GM12878 (cell line): ENCODE results near the gene AIMP2. TPM values are rescaled to one million over a fixed set of nuclear protein-coding genes. Genes with fewer than 3 reads are reported as not detected.

ENCODE experiments used
- ATAC-seq: fragments of 200-7000 bp; cut with Tn5 transposase; 3 replicates; pipeline ENCODE4 v1.9.1; 2020; ENCODE audit warnings: mild to moderate bottlenecking, moderate library complexity
- BruUV-seq: library from RNA; stranded (reverse); fragments of 400-500 nt; replicated peaks from 2 replicates; lab custom pipeline; 2021; lab: Mats Ljungman, UMichigan
- CTCF ChIA-PET: fragments of 300-600 bp; sonication (Branson Sonifier 250); formaldehyde crosslinking; extraction: SDS; loops from one replicate; lab custom pipeline; 2021; ENCODE audit warnings: inconsistent platforms; lab: Yijun Ruan, JAX
- POLR2A ChIA-PET: fragments of 350-600 bp; formaldehyde crosslinking; extraction: SDS; loops from one replicate; lab custom pipeline; 2021; ENCODE audit warnings: inconsistent platforms; lab: Charles Lee
- RAD21 ChIA-PET: fragments of 300-600 bp; sonication (Branson Sonifier 250); formaldehyde crosslinking; loops from one replicate; lab custom pipeline; 2023; ENCODE audit warnings: antibody characterized with exemption; ENCODE audit not compliant: unreplicated experiment; lab: Charles Lee
- SMC1A ChIA-PET: fragments of 300-600 bp; sonication (Branson Sonifier 250); formaldehyde crosslinking; loops from one replicate; lab custom pipeline; 2023; ENCODE audit not compliant: unreplicated experiment, uncharacterized antibody; lab: Charles Lee
- DNase-seq: peaks from one replicate; pipeline ENCODE4 v3.0.0-alpha.2; 2011; ENCODE audit warnings: low read depth, low spot score
- FAIRE-seq: peaks from 3 replicates; lab custom pipeline; 2011; peaks lifted over from hg19 to GRCh38; lab: Jason Lieb, UNC
- H2AFZ ChIP-seq: 2 replicates; pipeline ENCODE4 v1.6.0; 2011; ENCODE audit warnings: low read depth, low read length, control low read depth; ENCODE audit not compliant: control insufficient read depth
- H3K27ac ChIP-seq: 2 replicates; pipeline ENCODE4 v1.5.1; 2011; ENCODE audit warnings: control low read depth; ENCODE audit not compliant: control insufficient read depth, insufficient read depth
- H3K27me3 ChIP-seq, 2 experiments: replicated peaks in 1 of 2; 2 replicates each; pipeline versions ENCODE4 v1.6.0 to v1.6.1; 2011; ENCODE audit warnings: low read length in 1 of 2; ENCODE audit not compliant: control insufficient read depth in 2 of 2, insufficient read depth in 2 of 2
- H3K36me3 ChIP-seq, 2 experiments: 2 replicates each; pipeline ENCODE4 v1.5.1; 2011; ENCODE audit warnings: low read length in 1 of 2; ENCODE audit not compliant: control insufficient read depth in 2 of 2, insufficient read depth in 2 of 2
- H3K4me1 ChIP-seq: 2 replicates; pipeline ENCODE4 v1.6.1; 2011; ENCODE audit warnings: mild to moderate bottlenecking, low read length, moderate library complexity, mixed read lengths; ENCODE audit not compliant: control insufficient read depth, insufficient read depth
- H3K4me2 ChIP-seq: 2 replicates; pipeline ENCODE4 v1.6.0; 2011; ENCODE audit warnings: control low read depth; ENCODE audit not compliant: control insufficient read depth, insufficient read depth
- H3K4me3 ChIP-seq: fragments of 200-600 bp; sonication (generic); 2 replicates; pipeline ENCODE4 v1.5.1; 2016
- H3K79me2 ChIP-seq: 2 replicates; pipeline ENCODE4 v1.6.0; 2011; ENCODE audit warnings: low read length; ENCODE audit not compliant: control insufficient read depth, insufficient read depth
- H3K9ac ChIP-seq: 2 replicates; pipeline ENCODE4 v1.8.0; 2011; ENCODE audit warnings: low read length, control low read depth, mixed read lengths; ENCODE audit not compliant: control insufficient read depth, insufficient read depth
- H3K9me3 ChIP-seq: replicated peaks from 3 replicates; pipeline ENCODE4 v1.5.1; 2011; ENCODE audit warnings: mild to moderate bottlenecking, low read length; ENCODE audit not compliant: control insufficient read depth, insufficient read depth
- H4K20me1 ChIP-seq: 2 replicates; pipeline ENCODE4 v1.6.0; 2011; ENCODE audit not compliant: control insufficient read depth, insufficient read depth
- CEBPZ ChIP-seq: fragments of 150-350 bp; IDR thresholded peaks from 2 replicates; pipeline ENCODE4 v1.6.1; 2016; ENCODE audit warnings: low read depth, low read length
- CHD1 ChIP-seq: IDR thresholded peaks from 2 replicates; pipeline ENCODE4 v1.6.1; 2012; ENCODE audit warnings: low read depth, low read length, improper control_type of control experiment
- CREM ChIP-seq: IDR thresholded peaks from 2 replicates; pipeline ENCODE4 v1.6.1; 2014; ENCODE audit warnings: antibody characterized with exemption, low read depth
- GABPA ChIP-seq: IDR thresholded peaks from 2 replicates; pipeline ENCODE4 v1.6.1; 2014; ENCODE audit warnings: antibody characterized with exemption, low read depth, mild to moderate bottlenecking, inconsistent platforms
- IKZF2 ChIP-seq, 2 experiments: fragments of 450-650 bp; IDR thresholded peaks; 2 replicates each; pipeline ENCODE4 v1.6.1; 2017; ENCODE audit warnings: mild to moderate bottlenecking in 2 of 2, moderate library complexity in 2 of 2
- NR2C1 ChIP-seq: fragments of 450-650 bp; IDR thresholded peaks from 2 replicates; pipeline ENCODE4 v1.6.1; 2017; ENCODE audit warnings: antibody characterized with exemption, mild to moderate bottlenecking, moderate library complexity
- PAX8 ChIP-seq: fragments of 450-650 bp; IDR thresholded peaks from 2 replicates; pipeline ENCODE4 v1.6.1; 2017; ENCODE audit warnings: mild to moderate bottlenecking, moderate library complexity
- RCOR1 ChIP-seq: conservative IDR thresholded peaks from 2 replicates; pipeline ENCODE4 v1.6.1; 2012; ENCODE audit warnings: low read depth, low read length, improper control_type of control experiment
- RELA ChIP-seq: fragments of 450-650 bp; IDR thresholded peaks from 2 replicates; pipeline ENCODE4 v1.8.0; 2014; ENCODE audit warnings: borderline replicate concordance; ENCODE audit not compliant: partially characterized antibody
- SIX5 ChIP-seq: IDR thresholded peaks from 2 replicates; pipeline ENCODE4 v1.6.1; 2011; ENCODE audit warnings: mild to moderate bottlenecking, low read depth, low read length, moderate library complexity; ENCODE audit not compliant: severe bottlenecking
- SMC3 ChIP-seq: IDR thresholded peaks from 2 replicates; pipeline ENCODE4 v1.6.1; 2011; ENCODE audit warnings: low read length, improper control_type of control experiment, borderline replicate concordance
- SREBF2 ChIP-seq: IDR thresholded peaks from 2 replicates; pipeline ENCODE4 v1.6.1; 2012; ENCODE audit warnings: mild to moderate bottlenecking, low read length
- ZBED1 ChIP-seq: IDR thresholded peaks from 2 replicates; pipeline ENCODE4 v1.6.1; 2016; ENCODE audit warnings: borderline replicate concordance
- ZNF592 ChIP-seq: fragments of 450-650 bp; IDR thresholded peaks from 2 replicates; pipeline ENCODE4 v1.6.1; 2017; ENCODE audit warnings: mild to moderate bottlenecking, moderate library complexity
- ZZZ3 ChIP-seq: IDR thresholded peaks from 2 replicates; pipeline ENCODE4 v1.6.1; 2011; ENCODE audit warnings: low read depth; ENCODE audit not compliant: control insufficient read depth, insufficient read length
- WGBS: methylation state at CpG from one replicate; pipeline ENCODE4 v1.1.6; 2016; ENCODE audit warnings: low lambda C conversion rate; ENCODE audit not compliant: insufficient replicate concordance, insufficient coverage; ENCODE audit errors: missing lambda C conversion rate; 5-methylcytosine and 5-hydroxymethylcytosine counted together
- in situ Hi-C: fragments of 300-500 bp; cut with MboI; formaldehyde crosslinking; loops from 9 replicates; pipeline ENCODE4 v1.14.3; 2018; ENCODE audit warnings: mixed read lengths
- intact Hi-C: fragments of 100-400 bp; cut with micrococcal nuclease; formaldehyde crosslinking; loops from one replicate; pipeline ENCODE4 v1.14.2; 2022; ENCODE audit not compliant: unreplicated experiment
- polyA plus RNA-seq, 11 experiments: library from polyadenylated mRNA; depleted of rRNA in 4 of 11; unstranded in 6 of 11; stranded (reverse) in 5 of 11; fragments of >200 nt; fragmentation: Nextera tagmentation in 4 of 11; fragmentation: Illumina TruSeq in 1 of 11; extraction: Ambion mirVana in 4 of 11; extraction: Trizol in 1 of 11; gene quantifications; 1 replicate in 1 of 11; 2 replicates in 10 of 11; pipeline versions ENCODE4 v1.2.1 to v1.2.3, GENCODE V29; 2011 to 2016; ENCODE audit warnings: inconsistent platforms in 2 of 11, missing spikeins in 2 of 11, low read depth in 1 of 11
- total RNA-seq, 4 experiments: library from RNA; depleted of rRNA in 3 of 4; stranded (reverse); fragments of >200 nt in 3 of 4; fragmentation: Illumina TruSeq in 1 of 4; extraction: Trizol in 1 of 4; gene quantifications; 2 replicates each; pipeline versions ENCODE4 v1.2.1 to v1.2.3, GENCODE V29; 2013 to 2021

AIMP2 gene
- total and polyA plus RNA-seq, 10 of the 15 experiments (the other 5 are each of a cell fraction or from before 2014, with no cell fraction given), result 46.7 to 130 (median 70.5) TPM

GRCh38 chr7:6056616-6057015, 47.5 kb downstream of the AIMP2 start (continued):
- TF ChIP-seq CEBPZ, result no peak
- TF ChIP-seq RCOR1, result no peak
- TF ChIP-seq, all 136 proteins: peak for 5

- ChIA-PET CTCF (interaction anchor here (0.6 to 1.5 kb wide), 6 partner anchors 9 to 293 kb away, joined by 3 to 4 read pairs (median 4); no protein-coding TSS in a partner anchor), POLR2A (interaction anchor here (0.6 to 1.3 kb wide), 8 partner anchors 10 to 1469 kb away, joined by 3 to 5 read pairs (median 4); partner anchors contain the start of genes AIMP2 and PMS2), RAD21 (interaction anchor here (0.7 to 2.0 kb wide), 6 partner anchors 10 to 266 kb away, joined by 3 to 7 read pairs (median 4); partner anchors contain the start of genes AIMP2 and PMS2), SMC1A (interaction anchor here (0.6 to 1.9 kb wide), 5 partner anchors 10 to 380 kb away, joined by 3 to 6 read pairs (median 3); no protein-coding TSS in a partner anchor)
- in situ Hi-C loops, result no loop called here
- H4K20me1 ChIP-seq, result no peaks in the 10 kb centered on the region
- H3K27me3 ChIP-seq, result no peaks in the 10 kb centered on the region
- H3K27ac ChIP-seq, result no peak overlapping the region
- peak overlapping the region; percentile 56 for H3K4me2 ChIP-seq
- H3K4me3 ChIP-seq, result peak overlapping the region; percentile 88
- no peak overlapping the region for H2AFZ ChIP-seq
- FAIRE-seq, result no peak
- 28% methylated on average over 14 of the region's 14 CpGs for WGBS
- no peak overlapping the region for H3K9ac ChIP-seq
- H3K36me3 ChIP-seq, result no peaks in the 10 kb centered on the region; a peak in 1 of 4 replicates
- intact Hi-C loops, result no loop called here
- peaks cover 27% of the 10 kb centered on the region for H3K79me2 ChIP-seq
- no peaks in the 10 kb centered on the region for H3K9me3 ChIP-seq
- no peaks in the 10 kb centered on the region for H3K4me1 ChIP-seq
- peak; percentile 18; the same call in 2 of the 3 replicates for ATAC-seq
- BruUV-seq, result no TSS peak
- no peak for DNase-seq
- peak in 1 of 2 experiments; percentile 21; a peak in 1 of 4 replicates for TF ChIP-seq IKZF2 (IDR thresholded peaks at IDR 0.05)
- no peak for TF ChIP-seq CREM
- TF ChIP-seq ZNF592, result no peak
- TF ChIP-seq ZZZ3, result no peak
- no peak for TF ChIP-seq GABPA
- peak; percentile 28; the same call in 1 of the 2 replicates for TF ChIP-seq NR2C1
- no peak for TF ChIP-seq ZBED1
- no peak for TF ChIP-seq SMC3
- TF ChIP-seq SREBF2, result no peak
- no peak for TF ChIP-seq PAX8
- no peak for TF ChIP-seq RELA
- TF ChIP-seq SIX5, result no peak
- no peak for TF ChIP-seq CHD1
Observed at GRCh38 chr7:6057316-6058129, 48.5 kb downstream of the AIMP2 start.
